Endothelial cell of umbilical vein (primary cell): Measurements from ENCODE around the gene STAG1. TPM values are rescaled to one million over a fixed set of nuclear protein-coding genes. Genes with fewer than 3 reads are reported as not detected.

Source experiments
- BruUV-seq: library from RNA; stranded (reverse); fragments of 400-500 nt; replicated peaks from 2 replicates; lab custom pipeline; 2021; lab: Mats Ljungman, UMichigan
- CTCF ChIA-PET: fragments of 300-600, 350-600 bp; sonication (Branson Sonifier 250); formaldehyde crosslinking; loops from one replicate; lab custom pipeline; 2021; ENCODE audit warnings: antibody characterized with exemption, inconsistent platforms; lab: Charles Lee
- POLR2A ChIA-PET: fragments of 300-600, 350-600 bp; sonication (Branson Sonifier 250); formaldehyde crosslinking; loops from one replicate; lab custom pipeline; 2021; ENCODE audit warnings: antibody characterized with exemption, inconsistent platforms; lab: Charles Lee
- DNase-seq: peaks from one replicate; pipeline ENCODE4 v3.0.0-alpha.2; 2011; ENCODE audit warnings: low read depth, low spot score
- FAIRE-seq: peaks from 2 replicates; lab custom pipeline; 2011; peaks lifted over from hg19 to GRCh38; lab: Jason Lieb, UNC
- H2AFZ ChIP-seq: 2 replicates; pipeline ENCODE4 v1.6.0; 2012; ENCODE audit warnings: low read depth, low read length, control low read depth, inconsistent platforms
- H3K27ac ChIP-seq: 2 replicates; pipeline ENCODE4 v1.5.1; 2011; ENCODE audit warnings: low read depth, mild to moderate bottlenecking, control low read depth, low read length, moderate library complexity; ENCODE audit not compliant: insufficient read depth
- H3K27me3 ChIP-seq, 2 experiments: 2 replicates each; pipeline versions ENCODE4 v1.6.0 to v1.6.1; 2011; ENCODE audit warnings: low read length in 2 of 2, mixed read lengths in 1 of 2; ENCODE audit not compliant: control insufficient read depth in 2 of 2, insufficient read depth in 2 of 2
- H3K36me3 ChIP-seq, 2 experiments: 2 replicates in 1 of 2; 3 replicates in 1 of 2; pipeline ENCODE4 v1.5.1; 2011; ENCODE audit warnings: low read length in 2 of 2, mild to moderate bottlenecking in 1 of 2, moderate library complexity in 1 of 2; ENCODE audit not compliant: control insufficient read depth in 2 of 2, insufficient read depth in 2 of 2; ENCODE audit errors: extremely low read depth in 1 of 2
- H3K4me1 ChIP-seq: 3 replicates; pipeline ENCODE4 v1.5.1; 2011; ENCODE audit warnings: mild to moderate bottlenecking, low read length; ENCODE audit not compliant: control insufficient read depth, insufficient read depth; ENCODE audit errors: extremely low read depth
- H3K4me2 ChIP-seq: 2 replicates; pipeline ENCODE4 v1.6.1; 2011; ENCODE audit warnings: low read length, control low read depth, mixed read lengths; ENCODE audit not compliant: insufficient read depth
- H3K4me3 ChIP-seq, 3 experiments: fragments of 200-600 bp in 1 of 3; sonication (generic), shearing (Covaris generic) in 1 of 3; replicated peaks in 1 of 3; 2 replicates each; pipeline ENCODE4 v1.5.1; 2011 to 2016; ENCODE audit warnings: control low read depth in 3 of 3, low read length in 3 of 3, mild to moderate bottlenecking in 2 of 3, inconsistent platforms in 1 of 3, low read depth in 1 of 3, moderate library complexity in 1 of 3; ENCODE audit not compliant: insufficient read depth in 1 of 3
- H3K79me2 ChIP-seq: 2 replicates; pipeline ENCODE4 v1.6.0; 2012; ENCODE audit warnings: low read length, inconsistent platforms; ENCODE audit not compliant: control insufficient read depth, insufficient read depth
- H3K9ac ChIP-seq: replicated peaks from 2 replicates; pipeline ENCODE3; 2011; ENCODE audit warnings: low read length, control low read depth; ENCODE audit not compliant: insufficient read depth; ENCODE audit errors: extremely low read depth
- H3K9me1 ChIP-seq: replicated peaks from 3 replicates; pipeline ENCODE4 v1.6.0; 2011; ENCODE audit warnings: mild to moderate bottlenecking, low read length; ENCODE audit not compliant: control insufficient read depth, insufficient read depth; ENCODE audit errors: extremely low read depth
- H3K9me3 ChIP-seq: replicated peaks from 2 replicates; pipeline ENCODE4 v1.5.1; 2012; ENCODE audit warnings: low read length, inconsistent platforms; ENCODE audit not compliant: control insufficient read depth, insufficient read depth
- H4K20me1 ChIP-seq: replicated peaks from 2 replicates; pipeline ENCODE3; 2011; ENCODE audit warnings: mild to moderate bottlenecking, low read length; ENCODE audit not compliant: control insufficient read depth, insufficient read depth; ENCODE audit errors: extremely low read depth
- EZH2 ChIP-seq: IDR thresholded peaks from 2 replicates; pipeline ENCODE4 v1.6.1; 2012; ENCODE audit warnings: borderline replicate concordance, low read depth, mild to moderate bottlenecking, moderate library complexity, low read length, inconsistent platforms; ENCODE audit not compliant: severe bottlenecking
- FOS ChIP-seq: IDR thresholded peaks from 2 replicates; pipeline ENCODE4 v1.6.1; 2011; ENCODE audit warnings: mild to moderate bottlenecking, low read length, moderate library complexity, borderline replicate concordance; ENCODE audit not compliant: insufficient read depth
- GATA2 ChIP-seq: IDR thresholded peaks from 2 replicates; pipeline ENCODE4 v1.7.0; 2011; ENCODE audit warnings: low read depth, mild to moderate bottlenecking, moderate library complexity, mixed read lengths, low read length; ENCODE audit not compliant: insufficient read length, insufficient read depth
- JUN ChIP-seq: IDR thresholded peaks from 2 replicates; pipeline ENCODE4 v1.6.1; 2011; ENCODE audit warnings: borderline replicate concordance, low read depth; ENCODE audit not compliant: insufficient read length, insufficient read depth
- MAX ChIP-seq: IDR thresholded peaks from 2 replicates; pipeline ENCODE4 v1.6.1; 2011; ENCODE audit not compliant: insufficient read depth, insufficient read length
- MYC ChIP-seq: IDR thresholded peaks from one replicate; pipeline ENCODE4 v1.6.1; 2011; ENCODE audit warnings: mild to moderate bottlenecking, low read depth, low read length
- POLR2A ChIP-seq: IDR thresholded peaks from 2 replicates; pipeline ENCODE4 v1.6.1; 2012; ENCODE audit warnings: low read depth, mild to moderate bottlenecking, control low read depth, low read length
- POLR2AphosphoS5 ChIP-seq: IDR thresholded peaks from 2 replicates; pipeline ENCODE4 v1.6.1; 2012; ENCODE audit warnings: low read depth, mild to moderate bottlenecking, control low read depth, low read length, moderate library complexity; ENCODE audit not compliant: insufficient read depth
- dilution Hi-C: fragments of 300-500 bp; cut with MboI; formaldehyde crosslinking; loops from one replicate; pipeline ENCODE4 v1.15.0; 2019; ENCODE audit warnings: low sequenced_read_pairs; ENCODE audit not compliant: extremely low pct_ligation_motif_present
- intact Hi-C: fragments of 100-400 bp; cut with micrococcal nuclease; formaldehyde crosslinking; loops from one replicate; pipeline ENCODE4 v1.10.0; 2022
- polyA plus RNA-seq, 4 experiments: library from polyadenylated mRNA; depleted of rRNA in 3 of 4; stranded (reverse) in 3 of 4; unstranded in 1 of 4; fragments of >200 nt; gene quantifications; 2 replicates each; pipeline versions ENCODE4 v1.2.1 to v1.2.3, GENCODE V29; 2011 to 2012; ENCODE audit warnings: missing spikeins in 1 of 4
- total RNA-seq: library from RNA; stranded (reverse); gene quantifications from 2 replicates; pipeline ENCODE4 v1.2.3, GENCODE V29; 2021
- TF ChIP-seq, protein P1 (sequence below), 2 donors: IDR thresholded peaks; 1 replicate in 1 of 2; 2 replicates in 1 of 2; pipeline ENCODE4 v1.5.1; 2011; ENCODE audit warnings: low read length in 2 of 2, mild to moderate bottlenecking in 2 of 2, moderate library complexity in 2 of 2, control low read depth in 1 of 2, inconsistent platforms in 1 of 2, low read depth in 1 of 2; ENCODE audit not compliant: insufficient read depth in 1 of 2; ENCODE audit errors: extremely low read depth in 1 of 2

STAG1 gene
- total and polyA plus RNA-seq, 2 donors (not counting 3 experiments of a cell fraction or from before 2014, with no cell fraction given): 7.4 to 42.1 TPM

- H3K36me3 ChIP-seq: no peaks in the 10 kb centered on the region
- FAIRE-seq (no peak), DNase-seq (no peak)
- CTCF ChIA-PET: interaction anchor here (0.7 kb wide), 1 partner anchor 13 kb away, joined by 3 read pairs; no protein-coding TSS in a partner anchor
- no TSS peak for BruUV-seq
- intact Hi-C loops (no loop called here), dilution Hi-C loops (no loop called here)
- H3K9me3 ChIP-seq: no peaks in the 10 kb centered on the region
- H3K79me2 ChIP-seq: no peaks in the 10 kb centered on the region
- no peaks in the 10 kb centered on the region for H3K4me1 ChIP-seq
- H3K27ac ChIP-seq: no peak overlapping the region
- H3K9ac ChIP-seq: no peak overlapping the region
- no peaks in the 10 kb centered on the region for H3K27me3 ChIP-seq
- no peak for TF ChIP-seq MYC
- TF ChIP-seq POLR2AphosphoS5: no peak
- TF ChIP-seq GATA2: no peak
- H4K20me1 ChIP-seq: no peaks in the 10 kb centered on the region
- POLR2A ChIA-PET: no interaction called here
- H3K9me1 ChIP-seq: no peaks in the 10 kb centered on the region
- H3K4me3 ChIP-seq: no peak overlapping the region
- H3K4me2 ChIP-seq: no peak overlapping the region
- H2AFZ ChIP-seq: no peak overlapping the region
These were observed 28.6 kb upstream of the STAG1 start for GRCh38 chr3:136780741-136781140.

DNA sequence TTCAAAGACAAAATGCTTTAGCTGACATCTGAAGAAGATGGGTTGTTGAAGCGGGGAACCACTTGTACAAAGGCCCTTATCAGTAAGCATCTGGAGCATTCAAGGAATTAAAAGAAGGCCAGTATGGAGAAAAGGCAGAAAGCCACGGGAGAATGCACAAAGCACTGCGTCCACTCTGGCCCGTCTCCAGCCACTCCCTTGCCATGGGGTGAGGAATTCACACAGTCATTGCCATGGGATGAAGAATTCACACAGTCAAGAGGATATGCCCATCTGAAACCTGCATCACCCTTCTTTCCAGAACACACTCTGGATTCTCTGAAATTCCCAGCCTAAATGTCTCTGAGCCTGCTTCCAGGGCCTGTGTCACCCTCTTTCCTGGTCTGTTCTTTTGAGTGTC, 26.7 kb upstream of the STAG1 start:
- Histone ChIP-seq H3K36me3 (no peaks in the 10 kb centered on the region), H3K4me1 (no peaks in the 10 kb centered on the region), H3K4me3 (no peak overlapping the region), H3K4me2 (no peak overlapping the region), H3K79me2 (no peaks in the 10 kb centered on the region), H3K9me1 (no peaks in the 10 kb centered on the region), H3K9ac (no peak overlapping the region), H3K9me3 (no peaks in the 10 kb centered on the region), H3K27ac (no peak overlapping the region), H2AFZ (no peak overlapping the region), H4K20me1 (no peaks in the 10 kb centered on the region), H3K27me3 (no peaks in the 10 kb centered on the region)
- ChIA-PET POLR2A (no interaction called here), CTCF (interaction anchor here (1.8 kb wide), 1 partner anchor 235 kb away, joined by 6 read pairs; no protein-coding TSS in a partner anchor)
- intact Hi-C loops (no loop called here), dilution Hi-C loops (no loop called here)
- DNase-seq (no peak), FAIRE-seq (no peak)
- no TSS peak for BruUV-seq
- TF ChIP-seq MYC (no peak), GATA2 (no peak), JUN (no peak), MAX (no peak), POLR2AphosphoS5 (no peak), FOS (no peak), POLR2A (no peak), EZH2 (no peak)
- TF ChIP-seq, protein P1, sequence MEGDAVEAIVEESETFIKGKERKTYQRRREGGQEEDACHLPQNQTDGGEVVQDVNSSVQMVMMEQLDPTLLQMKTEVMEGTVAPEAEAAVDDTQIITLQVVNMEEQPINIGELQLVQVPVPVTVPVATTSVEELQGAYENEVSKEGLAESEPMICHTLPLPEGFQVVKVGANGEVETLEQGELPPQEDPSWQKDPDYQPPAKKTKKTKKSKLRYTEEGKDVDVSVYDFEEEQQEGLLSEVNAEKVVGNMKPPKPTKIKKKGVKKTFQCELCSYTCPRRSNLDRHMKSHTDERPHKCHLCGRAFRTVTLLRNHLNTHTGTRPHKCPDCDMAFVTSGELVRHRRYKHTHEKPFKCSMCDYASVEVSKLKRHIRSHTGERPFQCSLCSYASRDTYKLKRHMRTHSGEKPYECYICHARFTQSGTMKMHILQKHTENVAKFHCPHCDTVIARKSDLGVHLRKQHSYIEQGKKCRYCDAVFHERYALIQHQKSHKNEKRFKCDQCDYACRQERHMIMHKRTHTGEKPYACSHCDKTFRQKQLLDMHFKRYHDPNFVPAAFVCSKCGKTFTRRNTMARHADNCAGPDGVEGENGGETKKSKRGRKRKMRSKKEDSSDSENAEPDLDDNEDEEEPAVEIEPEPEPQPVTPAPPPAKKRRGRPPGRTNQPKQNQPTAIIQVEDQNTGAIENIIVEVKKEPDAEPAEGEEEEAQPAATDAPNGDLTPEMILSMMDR (IDR thresholded peaks at IDR 0.05; ENCODE audit: extremely low read depth in 1 of 2, insufficient read depth in 1 of 2, low read depth in 1 of 2, low read length in 2 of 2): no peak
